ENCODE results near the gene RXFP2. TPM values are rescaled to one million over a fixed set of nuclear protein-coding genes. Genes with fewer than 3 reads are reported as not detected.

RXFP2 gene
- not detected in 2 replicates for total RNA-seq

DNA sequence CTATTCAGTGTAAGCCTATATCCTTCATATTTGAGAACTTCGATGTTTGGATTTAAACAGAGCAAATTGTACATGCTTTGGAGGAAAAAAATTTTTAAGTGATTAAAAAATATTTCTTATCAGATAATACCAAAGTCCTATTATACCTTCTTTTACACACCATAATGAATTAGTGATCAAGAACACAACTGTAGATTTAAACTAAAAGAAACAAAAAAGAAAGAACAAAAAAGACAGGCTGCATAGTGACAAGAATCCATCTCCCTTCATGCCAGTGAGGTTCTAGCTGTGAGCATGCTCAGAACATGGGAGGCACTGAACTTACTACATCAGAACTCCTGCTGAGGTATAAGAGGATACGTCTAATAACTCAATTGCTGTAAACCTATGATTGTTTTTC, at the start of gene RXFP2:
TSS of gene RXFP2 (plus strand) at position 301 of the 400 bp plus-strand sequence. CDS start at position 388, 87 bp downstream.
- DNase-seq (ENCODE audit: low read depth in 2 of 2), result no peak

DNA sequence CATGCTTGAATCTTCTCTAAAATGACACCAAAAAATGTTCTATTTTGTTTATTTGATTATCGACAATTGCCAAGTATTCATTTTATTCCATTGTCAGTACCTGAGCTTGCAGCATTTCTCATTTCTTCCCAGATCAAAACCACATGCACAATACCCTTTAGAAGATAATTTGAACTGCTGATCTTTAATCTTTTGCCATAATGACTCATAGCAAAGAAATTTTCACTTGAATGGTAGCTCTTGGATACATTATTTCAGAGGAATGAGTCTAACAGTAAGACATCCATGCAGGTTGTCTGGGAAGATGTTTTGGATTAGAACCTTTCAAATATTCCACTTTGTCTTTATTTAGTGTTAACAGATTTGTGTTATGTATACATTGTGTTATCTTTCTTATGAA, 42.0 kb upstream of the RXFP2 start:
- no peak for DNase-seq (ENCODE audit: low read depth in 2 of 2)

DNA sequence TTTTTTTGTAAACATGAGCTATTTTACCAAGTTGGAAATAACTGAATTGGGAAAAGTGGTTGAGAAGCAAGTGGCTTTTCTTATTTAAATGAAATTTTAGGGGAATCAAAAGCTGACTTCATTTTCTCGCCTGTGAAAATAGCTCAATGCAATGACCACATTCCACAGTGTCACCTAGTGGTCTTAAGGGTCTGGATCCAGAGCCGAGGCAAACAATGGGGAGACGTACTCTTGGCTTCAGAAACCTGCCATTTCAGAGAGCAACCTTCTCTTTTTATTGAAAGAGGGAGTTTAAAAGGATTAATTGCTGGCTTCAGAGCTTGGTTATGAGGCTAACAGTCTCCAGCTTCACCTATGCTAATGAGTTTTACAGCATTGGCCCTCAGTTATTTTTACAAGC, 39.7 kb upstream of the RXFP2 start:
- DNase-seq (ENCODE audit: low read depth in 2 of 2), result peak; percentile 41 to 45

DNA sequence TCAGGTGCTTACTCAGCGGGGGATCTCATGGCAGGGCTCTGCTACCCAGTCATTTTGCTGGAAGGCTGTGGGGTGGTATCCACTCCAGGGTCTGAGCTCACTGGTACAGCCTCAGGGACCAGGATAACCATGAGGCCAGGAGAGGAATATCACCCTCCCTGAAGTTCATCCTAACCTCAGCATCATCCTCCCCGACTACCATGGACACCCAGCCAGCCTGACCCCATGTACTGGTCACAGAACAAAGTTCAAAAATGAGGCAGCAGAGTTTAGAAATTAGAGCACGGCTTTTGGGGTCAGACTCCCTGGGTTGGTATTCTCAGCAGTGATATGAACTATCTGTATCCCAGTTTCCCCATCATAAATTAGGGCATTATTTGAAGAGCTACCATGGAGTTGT, 35.5 kb upstream of the RXFP2 start:
- DNase-seq (ENCODE audit: low read depth in 2 of 2), result no peak

- DNase-seq (ENCODE audit: low read depth in 2 of 2), result no peak
Measured at GRCh38 chr13:31706105-31706504, 33.2 kb upstream of the RXFP2 start.

GRCh38 chr13:31717583-31717982, 21.7 kb upstream of the RXFP2 start:
- no peak for DNase-seq (ENCODE audit: low read depth in 2 of 2)

DNA sequence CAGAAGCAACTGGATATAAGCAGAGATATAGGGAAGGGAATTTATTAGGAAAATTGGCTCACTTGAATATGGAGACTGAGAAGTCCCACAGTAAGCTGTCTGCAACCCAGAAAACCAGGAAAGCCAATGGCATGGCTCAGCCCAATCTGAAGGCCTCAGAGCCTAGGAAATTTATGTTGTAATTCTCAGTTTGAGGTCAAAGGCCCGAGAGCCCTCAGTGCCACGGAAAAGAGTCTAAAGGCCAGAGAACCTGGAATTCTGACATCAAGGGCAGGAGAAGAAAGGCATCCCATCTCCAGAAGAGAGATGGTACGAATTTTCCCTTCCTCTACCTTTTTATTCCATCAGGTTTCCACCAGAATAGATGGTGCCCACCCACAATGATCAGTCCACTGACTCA, 20.1 kb upstream of the RXFP2 start:
- no peak for DNase-seq (ENCODE audit: low read depth in 2 of 2)

- DNase-seq (ENCODE audit: low read depth in 2 of 2), result peak; percentile 13 to 47
Measured at GRCh38 chr13:31722673-31723072, 16.7 kb upstream of the RXFP2 start.

GRCh38 chr13:31725841-31726240, 13.5 kb upstream of the RXFP2 start:
- no peak for DNase-seq (ENCODE audit: low read depth in 2 of 2)

DNA sequence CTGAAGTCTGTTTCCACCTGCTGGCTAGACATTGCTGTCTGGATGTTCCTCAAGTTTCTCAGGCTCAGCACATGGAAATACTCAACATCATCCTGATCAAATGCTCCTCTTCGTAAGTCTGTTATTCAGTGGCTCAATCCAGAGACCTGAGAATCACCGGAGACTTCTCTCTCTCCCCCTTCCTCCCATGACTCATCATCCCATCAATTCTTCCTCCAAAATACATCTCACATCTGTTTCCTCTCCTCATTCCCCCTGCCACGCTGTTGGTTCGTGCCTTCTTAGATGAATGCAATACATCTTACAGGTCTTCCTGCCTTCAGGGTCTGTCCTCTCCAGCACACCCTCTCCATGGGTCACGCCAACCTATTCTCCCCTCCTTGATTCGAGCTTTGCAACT, 7.4 kb upstream of the RXFP2 start:
- DNase-seq (ENCODE audit: low read depth in 2 of 2), result peak in 1 of 2 donors; percentile 52

DNA sequence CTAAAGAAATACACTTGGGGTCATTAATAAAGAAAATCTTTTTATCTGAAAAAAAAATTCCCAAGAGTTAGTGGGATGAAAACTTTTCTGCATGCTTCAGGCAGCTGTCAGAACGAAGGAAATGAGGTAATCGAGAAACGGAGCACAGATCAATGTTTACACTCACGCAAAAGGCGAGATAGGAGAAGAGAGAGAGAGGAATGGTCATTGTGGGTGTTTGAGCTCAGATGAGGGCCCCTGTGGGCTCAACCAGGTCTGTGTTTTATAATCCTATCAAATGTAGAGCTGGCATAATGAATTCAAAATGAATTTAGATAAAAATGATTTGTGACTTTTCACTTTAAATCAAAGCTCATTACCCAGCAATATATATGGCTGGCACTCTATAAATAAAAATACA, 6.3 kb upstream of the RXFP2 start:
- peak in 1 of 2 donors; percentile 44 for DNase-seq (ENCODE audit: low read depth in 2 of 2)

DNA sequence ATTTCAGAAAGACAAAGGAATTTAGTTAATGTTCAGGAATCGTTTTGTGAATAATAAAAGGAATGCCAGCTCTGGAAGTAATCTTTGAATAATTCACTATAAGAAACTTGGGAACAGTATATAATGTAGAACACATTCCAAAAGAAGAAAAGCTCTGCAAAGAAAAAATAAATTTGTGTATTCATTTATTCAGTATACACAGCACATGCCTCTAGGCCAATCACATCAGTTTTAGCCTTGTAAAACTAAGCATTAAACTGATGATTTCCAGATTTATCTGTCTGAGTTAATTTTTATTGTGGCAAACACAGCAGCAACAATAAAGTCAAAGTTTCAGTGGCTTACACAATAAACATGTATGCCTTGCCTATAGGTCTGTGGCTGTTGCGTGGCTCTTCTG, 5.7 kb upstream of the RXFP2 start:
- no peak for DNase-seq (ENCODE audit: low read depth in 2 of 2)

- peak; percentile 67 to 73 for DNase-seq (ENCODE audit: low read depth in 2 of 2)
Measured at GRCh38 chr13:31742097-31742734, 2.9 kb downstream of the RXFP2 start.

- DNase-seq (ENCODE audit: low read depth in 2 of 2), result no peak
Measured at GRCh38 chr13:31747291-31747690, 8.0 kb downstream of the RXFP2 start.

GRCh38 chr13:31747966-31748365, 8.6 kb downstream of the RXFP2 start:
- DNase-seq (ENCODE audit: low read depth in 2 of 2), result no peak

DNA sequence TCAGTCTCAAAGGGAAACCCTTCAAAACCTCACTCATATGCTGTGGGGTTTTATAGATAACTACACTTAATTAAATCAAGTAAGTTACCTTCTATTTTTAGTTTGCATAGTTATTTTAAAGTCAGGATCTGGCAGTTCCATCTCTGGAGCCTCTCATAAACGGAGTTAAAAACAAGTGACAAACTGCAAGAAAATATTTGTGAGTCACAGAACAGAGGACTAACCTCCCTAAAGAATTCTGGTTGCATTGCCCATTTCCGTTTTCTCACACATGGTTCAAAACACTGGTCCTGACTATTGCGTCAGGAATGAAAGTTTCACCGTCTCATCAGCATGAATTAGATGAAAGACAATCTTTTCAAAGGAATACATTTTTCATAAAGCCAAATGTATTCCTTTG, 10.6 kb downstream of the RXFP2 start:
- peak; percentile 22 to 69 for DNase-seq (ENCODE audit: low read depth in 2 of 2)

DNA sequence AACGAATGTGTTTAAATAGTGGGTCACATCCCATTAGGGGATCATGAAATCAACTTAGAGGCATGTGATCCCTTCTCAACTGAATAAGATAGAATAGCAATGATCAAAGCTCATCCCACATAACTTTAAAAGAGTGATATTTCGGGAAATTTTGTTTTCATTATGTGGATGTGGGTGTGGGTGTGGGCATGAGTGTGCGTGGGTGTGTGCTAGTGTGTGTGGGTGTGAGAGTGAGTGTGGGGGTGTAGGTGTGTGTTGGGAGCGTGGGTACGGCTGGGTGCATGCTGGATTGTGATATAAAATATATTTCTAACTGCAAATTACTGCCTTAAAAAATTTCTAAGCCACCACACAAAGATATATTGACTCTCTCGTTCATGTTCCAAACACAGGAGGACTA, 15.9 kb downstream of the RXFP2 start:
- no peak for DNase-seq (ENCODE audit: low read depth in 2 of 2)

- no peak for DNase-seq (ENCODE audit: low read depth in 2 of 2)
Measured at GRCh38 chr13:31755803-31756212, 16.5 kb downstream of the RXFP2 start.

- no peak for DNase-seq (ENCODE audit: low read depth in 2 of 2)
Measured at GRCh38 chr13:31756346-31756745, 17.0 kb downstream of the RXFP2 start.

DNA sequence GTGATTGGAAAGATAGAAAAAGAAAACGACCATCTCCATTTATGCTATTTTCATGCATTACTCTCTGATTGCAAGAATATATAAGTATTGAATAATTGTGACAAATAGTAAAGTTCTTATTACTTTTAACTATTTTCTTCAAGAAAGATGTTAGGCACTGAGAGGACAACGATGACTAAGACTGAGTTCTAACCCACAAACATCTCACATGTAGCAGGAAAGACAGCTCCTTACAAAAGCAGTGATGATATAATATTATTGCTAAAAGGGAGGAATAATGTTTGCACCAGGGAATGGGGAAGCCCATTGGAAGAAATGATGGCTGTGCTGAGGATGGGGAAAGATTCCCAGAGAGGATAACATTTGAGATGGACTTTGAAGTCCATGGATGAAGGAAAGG, 22.6 kb downstream of the RXFP2 start:
- no peak for DNase-seq (ENCODE audit: low read depth in 2 of 2)

DNA sequence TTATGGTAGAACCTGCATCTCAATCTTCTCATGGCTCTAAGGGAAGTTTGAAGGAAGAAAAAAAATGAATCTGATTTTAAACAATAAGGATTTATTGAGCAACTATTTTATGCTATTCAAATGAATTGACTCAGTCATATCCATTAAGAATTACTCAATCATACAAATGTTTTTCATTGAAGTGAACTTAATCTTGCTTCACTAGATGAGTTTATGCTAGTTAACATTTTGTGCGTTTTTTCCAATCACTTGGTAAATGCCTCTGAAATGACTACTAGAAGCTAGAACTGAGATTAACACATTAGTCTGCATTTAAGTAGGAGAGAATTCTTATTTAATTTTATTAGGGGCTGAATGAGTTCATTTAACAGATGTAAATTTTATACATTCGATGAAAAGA, 25.2 kb downstream of the RXFP2 start:
- DNase-seq (ENCODE audit: low read depth in 2 of 2), result no peak

GRCh38 chr13:31765138-31765785, 25.9 kb downstream of the RXFP2 start:
- no peak for DNase-seq (ENCODE audit: low read depth in 2 of 2)

DNA sequence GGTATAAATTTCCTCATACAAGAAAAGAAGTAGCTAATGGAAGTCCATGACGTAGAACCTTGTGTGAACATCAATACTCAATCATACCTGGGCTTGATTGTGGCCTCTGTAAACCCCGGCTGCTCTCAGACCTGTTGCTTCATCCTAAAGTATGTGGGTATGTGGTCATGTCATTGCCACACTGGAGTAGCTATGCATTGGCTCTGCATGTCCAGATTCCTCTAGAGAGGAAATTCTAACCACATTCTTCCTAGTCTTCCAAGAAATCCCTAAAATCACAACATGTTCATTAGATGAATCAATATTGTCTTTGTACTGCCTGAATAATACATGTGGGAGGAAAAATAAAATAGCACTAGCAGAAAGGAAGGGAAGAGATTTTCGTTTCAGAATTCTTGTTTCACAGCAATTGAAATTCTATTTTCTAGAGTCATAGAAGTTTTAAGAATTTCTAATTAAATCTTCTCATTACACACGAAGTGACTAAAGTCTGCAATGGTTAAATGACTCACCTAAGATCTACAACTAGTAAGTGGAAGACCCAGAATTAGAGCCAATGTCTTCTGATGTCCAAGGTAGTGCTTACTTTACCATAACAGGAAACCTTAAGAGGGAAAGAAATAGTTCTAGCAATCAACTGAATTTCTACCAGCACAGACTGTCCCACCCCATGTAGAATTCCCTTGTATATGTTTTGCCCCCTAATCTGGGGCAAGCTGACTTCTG, 28.0 kb downstream of the RXFP2 start:
- no peak for DNase-seq (ENCODE audit: low read depth in 2 of 2)
